NCI-H524 treated with DMSO at 0.1 percent for 48 hours (cell line): ENCODE results near the gene IL37.

Experiments
- DNase-seq: peaks from one replicate; lab custom pipeline; 2025; lab: John Stamatoyannopoulos, UW

Gene IL37

GRCh38 chr2:112960230-112960825, 49.4 kb downstream of the IL37 start:
- no peak for DNase-seq

DNA sequence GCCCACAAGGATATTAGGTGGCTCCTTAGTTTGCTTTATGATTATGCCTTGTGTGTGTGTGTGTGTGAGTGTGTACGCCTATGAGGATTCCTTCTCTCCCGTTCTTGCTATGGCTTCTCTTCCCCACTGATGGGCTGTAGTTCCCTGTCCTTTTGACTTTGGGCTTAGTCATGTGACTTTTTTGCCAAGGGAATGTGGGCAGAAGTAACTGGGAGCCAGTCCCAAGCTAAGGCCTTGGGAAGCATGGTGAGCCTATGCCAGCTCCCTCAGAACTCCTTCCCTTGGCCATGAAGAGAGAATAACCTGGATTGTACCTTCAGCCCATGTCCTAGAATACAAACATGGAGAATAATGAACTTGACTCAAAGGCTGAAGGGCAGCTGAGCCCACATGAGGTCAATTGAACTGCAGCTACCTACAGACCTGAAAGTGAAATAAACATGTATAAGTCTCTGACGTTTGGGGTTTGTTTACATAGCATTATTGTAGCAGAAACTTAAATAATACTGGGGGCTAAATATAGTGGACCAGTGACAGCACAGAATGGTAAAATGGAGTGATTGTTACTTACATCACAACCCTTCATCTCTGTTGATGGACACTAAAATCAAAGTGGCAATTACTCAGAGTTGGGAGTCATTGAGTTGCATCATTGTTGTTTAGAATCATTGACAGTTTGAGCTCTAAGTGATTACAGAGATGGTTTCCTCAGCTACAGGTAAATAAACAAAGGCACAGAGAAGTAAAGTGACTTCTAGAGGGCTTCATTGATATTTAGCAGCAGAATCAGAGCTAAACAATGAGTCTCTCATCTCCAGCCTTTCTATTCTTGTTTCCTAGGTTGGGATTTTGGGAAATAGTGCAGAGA, 51.6 kb downstream of the IL37 start:
- DNase-seq: no peak

DNA sequence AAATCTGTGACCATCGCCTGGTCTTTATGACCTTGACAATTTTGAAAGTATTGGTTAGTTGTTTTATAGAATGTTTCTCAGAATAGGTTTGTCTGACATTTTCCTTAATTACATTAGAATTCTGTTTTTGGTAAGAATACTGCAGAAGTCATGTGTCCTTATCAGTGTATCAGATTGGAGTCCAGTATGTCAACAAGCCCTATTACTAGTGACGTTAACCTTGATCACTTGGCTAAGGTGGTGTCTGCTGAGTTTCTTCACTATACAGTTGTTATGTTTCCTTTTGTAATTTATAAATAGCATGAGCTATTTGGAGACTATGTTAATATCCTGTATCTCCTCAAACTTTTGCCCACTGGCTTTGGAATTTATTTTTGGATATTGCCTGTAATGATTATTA, 56.1 kb downstream of the IL37 start:
- no peak for DNase-seq
